A673 (cell line): ENCODE data around the gene ALAS2. TPM values are rescaled to one million over a fixed set of nuclear protein-coding genes. Genes with fewer than 3 reads are reported as not detected.

Source experiments
- BruUV-seq: library from RNA; stranded (reverse); fragments of 400-500 nt; replicated peaks from 2 replicates; lab custom pipeline; 2021; lab: Mats Ljungman, UMichigan
- CTCF ChIA-PET: fragments of 300-600 bp; sonication (Branson Sonifier 250); formaldehyde crosslinking; loops from one replicate; lab custom pipeline; 2022; ENCODE audit warnings: antibody characterized with exemption; lab: Charles Lee
- POLR2A ChIA-PET: fragments of 300-600 bp; sonication (Branson Sonifier 250); formaldehyde crosslinking; loops from one replicate; lab custom pipeline; 2022; ENCODE audit warnings: antibody characterized with exemption; ENCODE audit not compliant: low non-redundant PET; lab: Charles Lee
- DNase-seq: peaks from one replicate; pipeline ENCODE4 v3.0.0-alpha.2; 2015; ENCODE audit warnings: low spot score
- H3K27ac ChIP-seq: fragments of 200-600 bp; sonication (generic); 2 replicates; pipeline ENCODE4 v1.5.1; 2016; ENCODE audit warnings: mixed run types, low read depth, mild to moderate bottlenecking, mixed read lengths, antibody characterized with exemption, low read length; ENCODE audit not compliant: poor library complexity, severe bottlenecking
- H3K27me3 ChIP-seq: fragments of 200-600 bp; sonication (generic); replicated peaks from 2 replicates; pipeline ENCODE4 v1.6.1; 2017; ENCODE audit warnings: mixed run types, low read depth, mild to moderate bottlenecking, mixed read lengths, antibody characterized with exemption, low read length; ENCODE audit not compliant: insufficient read depth, poor library complexity
- H3K36me3 ChIP-seq: fragments of 200-600 bp; sonication (generic); 2 replicates; pipeline ENCODE4 v1.6.1; 2016; ENCODE audit warnings: mixed run types, mild to moderate bottlenecking, mixed read lengths, antibody characterized with exemption, low read length; ENCODE audit not compliant: insufficient read depth, poor library complexity, severe bottlenecking
- H3K4me1 ChIP-seq: fragments of 200-600 bp; sonication (generic); 2 replicates; pipeline ENCODE4 v1.6.1; 2017; ENCODE audit warnings: mixed run types, mild to moderate bottlenecking, mixed read lengths, antibody characterized with exemption, low read length; ENCODE audit not compliant: insufficient read depth, poor library complexity, severe bottlenecking
- H3K4me3 ChIP-seq: fragments of 200-600 bp; sonication (generic); 2 replicates; pipeline ENCODE4 v1.5.1; 2016; ENCODE audit warnings: low read depth, mixed run types, mild to moderate bottlenecking, mixed read lengths, low read length; ENCODE audit not compliant: poor library complexity, severe bottlenecking
- H3K9me3 ChIP-seq: fragments of 200-600 bp; sonication (generic); 2 replicates; pipeline ENCODE4 v1.6.1; 2016; ENCODE audit warnings: mixed run types, low read depth, mild to moderate bottlenecking, mixed read lengths, antibody characterized with exemption, low read length; ENCODE audit not compliant: poor library complexity, severe bottlenecking
- EZH2 ChIP-seq: fragments of 200-600 bp; sonication (generic); IDR thresholded peaks from 2 replicates; pipeline ENCODE4 v1.6.1; 2017; ENCODE audit warnings: borderline replicate concordance, low read depth, mild to moderate bottlenecking, mixed read lengths, antibody characterized with exemption, low read length; ENCODE audit not compliant: poor library complexity, severe bottlenecking
- intact Hi-C: fragments of 100-400 bp; cut with micrococcal nuclease; formaldehyde crosslinking; loops from one replicate; pipeline ENCODE4 v1.10.0; 2022; ENCODE audit not compliant: unreplicated experiment
- total RNA-seq: library from RNA; stranded (reverse); gene quantifications from 2 replicates; pipeline ENCODE4 v1.2.3, GENCODE V29; 2021
- TF ChIP-seq, protein P1 (sequence below): fragments of 300-800, 200-600 bp; sonication (generic); conservative IDR thresholded peaks from 2 replicates; pipeline ENCODE4 v1.5.1; 2017; ENCODE audit warnings: low read depth, mild to moderate bottlenecking, antibody characterized with exemption, low read length, moderate library complexity, mixed read lengths

The ALAS2 gene
- total RNA-seq, 1 experiment from 2014 or later = not detected

DNA sequence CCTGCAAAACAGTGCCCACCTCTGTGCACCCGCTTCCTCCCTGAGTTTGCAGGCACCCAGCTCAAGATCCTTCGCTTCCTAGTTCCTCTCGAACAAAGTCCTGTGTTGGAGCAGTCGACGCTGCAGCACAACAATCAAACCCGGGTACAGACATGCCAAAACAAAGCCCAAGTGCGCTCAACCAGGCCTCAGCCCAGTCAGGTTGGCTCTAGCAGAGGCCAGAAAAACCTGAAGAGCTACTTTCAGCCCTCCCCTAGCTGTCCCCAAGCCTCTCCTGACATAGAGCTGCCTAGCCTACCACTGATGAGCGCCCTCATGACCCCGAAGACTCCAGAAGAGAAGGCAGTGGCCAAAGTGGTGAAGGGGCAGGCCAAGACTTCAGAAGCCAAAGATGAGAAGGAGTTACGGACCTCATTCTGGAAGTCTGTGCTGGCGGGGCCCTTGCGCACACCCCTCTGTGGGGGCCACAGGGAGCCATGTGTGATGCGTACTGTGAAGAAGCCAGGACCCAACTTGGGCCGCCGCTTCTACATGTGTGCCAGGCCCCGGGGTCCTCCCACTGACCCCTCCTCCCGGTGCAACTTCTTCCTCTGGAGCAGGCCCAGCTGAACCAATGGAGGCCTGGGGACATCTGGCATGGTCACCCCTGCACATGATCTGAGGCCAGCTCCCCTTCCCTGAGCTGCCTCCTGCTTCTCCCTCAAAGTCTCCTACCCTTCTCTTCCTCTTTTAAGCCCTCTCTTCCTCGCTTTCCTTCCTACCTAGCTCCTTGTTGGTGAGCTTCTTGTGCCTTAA, 23.8 kb downstream of the ALAS2 start:
- ChIA-PET POLR2A (no interaction called here), CTCF (no interaction called here)
- no peak for TF ChIP-seq EZH2
- TF ChIP-seq, protein P1, sequence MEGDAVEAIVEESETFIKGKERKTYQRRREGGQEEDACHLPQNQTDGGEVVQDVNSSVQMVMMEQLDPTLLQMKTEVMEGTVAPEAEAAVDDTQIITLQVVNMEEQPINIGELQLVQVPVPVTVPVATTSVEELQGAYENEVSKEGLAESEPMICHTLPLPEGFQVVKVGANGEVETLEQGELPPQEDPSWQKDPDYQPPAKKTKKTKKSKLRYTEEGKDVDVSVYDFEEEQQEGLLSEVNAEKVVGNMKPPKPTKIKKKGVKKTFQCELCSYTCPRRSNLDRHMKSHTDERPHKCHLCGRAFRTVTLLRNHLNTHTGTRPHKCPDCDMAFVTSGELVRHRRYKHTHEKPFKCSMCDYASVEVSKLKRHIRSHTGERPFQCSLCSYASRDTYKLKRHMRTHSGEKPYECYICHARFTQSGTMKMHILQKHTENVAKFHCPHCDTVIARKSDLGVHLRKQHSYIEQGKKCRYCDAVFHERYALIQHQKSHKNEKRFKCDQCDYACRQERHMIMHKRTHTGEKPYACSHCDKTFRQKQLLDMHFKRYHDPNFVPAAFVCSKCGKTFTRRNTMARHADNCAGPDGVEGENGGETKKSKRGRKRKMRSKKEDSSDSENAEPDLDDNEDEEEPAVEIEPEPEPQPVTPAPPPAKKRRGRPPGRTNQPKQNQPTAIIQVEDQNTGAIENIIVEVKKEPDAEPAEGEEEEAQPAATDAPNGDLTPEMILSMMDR = no peak
- Histone ChIP-seq H3K27me3 (no peaks in the 10 kb centered on the region), H3K4me3 (no peak overlapping the region), H3K27ac (no peak overlapping the region), H3K9me3 (no peaks in the 10 kb centered on the region), H3K4me1 (no peaks in the 10 kb centered on the region), H3K36me3 (peaks cover 8% of the 10 kb centered on the region)
- intact Hi-C loops = no loop called here
- DNase-seq = no peak
- BruUV-seq = no TSS peak

DNA sequence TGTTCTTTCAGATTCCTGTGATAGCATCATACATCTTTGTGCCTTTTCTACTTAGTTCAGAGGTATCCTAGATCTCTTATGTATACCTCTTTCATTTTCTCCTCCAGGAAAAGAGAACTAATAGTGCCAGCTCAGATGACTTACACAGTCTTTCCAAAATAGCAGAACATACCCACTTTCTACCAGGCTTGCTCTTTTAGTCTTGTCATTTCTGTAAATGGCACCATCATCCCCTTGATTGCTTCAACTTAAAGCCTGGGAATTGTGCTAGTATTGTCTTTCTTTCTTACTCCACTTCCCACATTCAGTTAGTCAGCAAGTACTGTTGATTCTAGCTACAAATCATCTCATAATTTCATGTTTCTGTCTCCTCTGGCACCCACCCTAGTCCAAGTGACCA, 25.5 kb downstream of the ALAS2 start:
- H3K36me3 ChIP-seq = peaks cover 8% of the 10 kb centered on the region
- H3K4me3 ChIP-seq = no peak overlapping the region
- CTCF ChIA-PET = no interaction called here
- H3K9me3 ChIP-seq = no peaks in the 10 kb centered on the region
- no peak overlapping the region for H3K27ac ChIP-seq
- no peak for DNase-seq
- TF ChIP-seq EZH2 = no peak
- TF ChIP-seq, protein P1 = no peak
- intact Hi-C loops = no loop called here
- POLR2A ChIA-PET = no interaction called here
- no TSS peak for BruUV-seq
- no peaks in the 10 kb centered on the region for H3K4me1 ChIP-seq
- H3K27me3 ChIP-seq = no peaks in the 10 kb centered on the region

- Histone ChIP-seq H3K27ac (no peak overlapping the region), H3K4me3 (no peak overlapping the region), H3K27me3 (no peaks in the 10 kb centered on the region), H3K4me1 (no peaks in the 10 kb centered on the region), H3K9me3 (no peaks in the 10 kb centered on the region), H3K36me3 (peaks cover 8% of the 10 kb centered on the region)
- TF ChIP-seq, protein P1 = no peak
- no peak for TF ChIP-seq EZH2
- intact Hi-C loops = no loop called here
- POLR2A ChIA-PET = no interaction called here
- no peak for DNase-seq
- no TSS peak for BruUV-seq
- CTCF ChIA-PET = no interaction called here
These were observed 26.5 kb downstream of the ALAS2 start for GRCh38 chrX:55004231-55004630.
